SK-N-SH (cell line): ENCODE results near the gene OR51E1. TPM values are rescaled to one million over a fixed set of nuclear protein-coding genes. Genes with fewer than 3 reads are reported as not detected.

Source experiments
- CTCF ChIA-PET: fragments of 300-600, 350-600 bp; formaldehyde crosslinking; extraction: SDS; loops from one replicate; lab custom pipeline; 2021; lab: Yijun Ruan, JAX
- POLR2A ChIA-PET: fragments of 350-600 bp; sonication (Branson Sonifier 250); formaldehyde crosslinking; extraction: SDS; loops from one replicate; lab custom pipeline; 2020; ENCODE audit warnings: antibody characterized with exemption, inconsistent platforms; lab: Yijun Ruan, JAX
- DNase-seq: peaks from one replicate; pipeline ENCODE4 v3.0.0; 2012
- H2AFZ ChIP-seq: fragments of 200-600 bp; sonication (generic); 2 replicates; pipeline ENCODE4 v1.8.1; 2016; ENCODE audit warnings: antibody characterized with exemption, mild to moderate bottlenecking, low read depth
- H3F3A ChIP-seq: fragments of 200-600 bp; sonication (generic); replicated peaks from 2 replicates; pipeline ENCODE3; 2016; ENCODE audit warnings: antibody characterized with exemption, mild to moderate bottlenecking; ENCODE audit not compliant: insufficient read depth
- H3K27ac ChIP-seq, 2 experiments: fragments of 200-500 bp in 1 of 2; fragments of 200-600 bp in 1 of 2; sonication (Bioruptor generic) in 1 of 2; sonication (generic), shearing (Covaris generic) in 1 of 2; 2 replicates each; pipeline versions ENCODE4 v1.5.1 to v1.6.1; 2014 to 2016; ENCODE audit warnings: low read depth in 2 of 2, inconsistent platforms in 1 of 2, low read length in 1 of 2, mild to moderate bottlenecking in 1 of 2, mixed read lengths in 1 of 2
- H3K27me3 ChIP-seq: fragments of 200-600 bp; sonication (generic), shearing (Covaris generic); 2 replicates; pipeline ENCODE4 v1.6.1; 2016; ENCODE audit warnings: mixed run types; ENCODE audit not compliant: insufficient read depth
- H3K36me3 ChIP-seq, 2 experiments: fragments of 200-500 bp in 1 of 2; fragments of 200-600 bp in 1 of 2; sonication (Bioruptor generic) in 1 of 2; sonication (generic) in 1 of 2; replicated peaks in 1 of 2; 2 replicates each; pipeline versions ENCODE3 to v1.5.1; 2014 to 2016; ENCODE audit warnings: low read length in 1 of 2, mild to moderate bottlenecking in 1 of 2; ENCODE audit not compliant: insufficient read depth in 2 of 2, control insufficient read depth in 1 of 2
- H3K4me1 ChIP-seq, 2 experiments: fragments of 200-500 bp in 1 of 2; fragments of 200-600 bp in 1 of 2; sonication (Bioruptor generic) in 1 of 2; sonication (generic), shearing (Covaris generic) in 1 of 2; 2 replicates each; pipeline versions ENCODE4 v1.5.1 to v1.6.1; 2014 to 2016; ENCODE audit warnings: low read depth in 1 of 2, low read length in 1 of 2, mixed run types in 1 of 2; ENCODE audit not compliant: insufficient read depth in 2 of 2, control insufficient read depth in 1 of 2
- H3K4me2 ChIP-seq: fragments of 200-600 bp; sonication (generic), shearing (Covaris generic); 2 replicates; pipeline ENCODE4 v1.6.1; 2017; ENCODE audit warnings: mixed run types
- H3K4me3 ChIP-seq, 2 experiments: fragments of 200-500 bp in 1 of 2; fragments of 200-600 bp in 1 of 2; sonication (Bioruptor generic) in 1 of 2; sonication (generic), shearing (Covaris generic) in 1 of 2; 2 replicates each; pipeline versions ENCODE4 v1.5.1 to v1.8.1; 2014 to 2016; ENCODE audit warnings: low read depth in 2 of 2, inconsistent platforms in 1 of 2, low read length in 1 of 2, mild to moderate bottlenecking in 1 of 2, mixed read lengths in 1 of 2, moderate library complexity in 1 of 2
- H3K79me2 ChIP-seq: fragments of 200-600 bp; sonication (generic); 2 replicates; pipeline ENCODE4 v1.8.1; 2017; ENCODE audit warnings: mild to moderate bottlenecking; ENCODE audit not compliant: insufficient read depth
- H3K9ac ChIP-seq: fragments of 200-600 bp; sonication (generic); 2 replicates; pipeline ENCODE4 v1.6.1; 2017; ENCODE audit warnings: mixed run types
- H3K9me2 ChIP-seq: fragments of 200-600 bp; sonication (generic); 2 replicates; pipeline ENCODE4 v1.6.1; 2017; ENCODE audit warnings: mixed run types
- H3K9me3 ChIP-seq: fragments of 200-600 bp; sonication (generic); 2 replicates; pipeline ENCODE4 v1.6.1; 2017; ENCODE audit warnings: mixed run types, mild to moderate bottlenecking, moderate library complexity
- H4K20me1 ChIP-seq: fragments of 200-600 bp; sonication (generic); 2 replicates; pipeline ENCODE4 v1.6.1; 2017; ENCODE audit warnings: mild to moderate bottlenecking, mixed run types; ENCODE audit not compliant: insufficient read depth
- ELF1 ChIP-seq: IDR thresholded peaks from 2 replicates; pipeline ENCODE4 v1.4.0; 2012
- FOSL2 ChIP-seq: IDR thresholded peaks from 2 replicates; pipeline ENCODE4 v1.4.0; 2012; ENCODE audit warnings: low read depth, mild to moderate bottlenecking, moderate library complexity, borderline replicate concordance
- FOXJ3 ChIP-seq: sonication (generic); formaldehyde crosslinking; IDR thresholded peaks from 2 replicates; pipeline ENCODE4 v1.5.1; 2020; ENCODE audit warnings: mild to moderate bottlenecking, missing genetic modification reagents
- GABPA ChIP-seq: IDR thresholded peaks from 2 replicates; pipeline ENCODE4 v1.4.0; 2012; ENCODE audit warnings: low read depth, mild to moderate bottlenecking
- MXI1 ChIP-seq: IDR thresholded peaks from 2 replicates; pipeline ENCODE4 v1.6.1; 2012; ENCODE audit warnings: mild to moderate bottlenecking, low read depth, low read length, improper control_type of control experiment
- NFIC ChIP-seq: IDR thresholded peaks from 2 replicates; pipeline ENCODE4 v1.4.0; 2012; ENCODE audit warnings: borderline replicate concordance
- NRF1 ChIP-seq: IDR thresholded peaks from 2 replicates; pipeline ENCODE4 v1.6.1; 2012; ENCODE audit warnings: low read depth, mild to moderate bottlenecking, low read length
- POLR2AphosphoS5 ChIP-seq: IDR thresholded peaks from 2 replicates; pipeline ENCODE4 v1.6.1; 2012; ENCODE audit warnings: low read depth, low read length
- RFX5 ChIP-seq: IDR thresholded peaks from 2 replicates; pipeline ENCODE4 v1.6.1; 2012; ENCODE audit warnings: mild to moderate bottlenecking, improper control_type of control experiment, low read length
- SIN3A ChIP-seq: IDR thresholded peaks from 2 replicates; pipeline ENCODE4 v1.6.1; 2012; ENCODE audit warnings: low read depth, mild to moderate bottlenecking, low read length, moderate library complexity, borderline replicate concordance
- SMC3 ChIP-seq: IDR thresholded peaks from 2 replicates; pipeline ENCODE4 v1.6.1; 2012; ENCODE audit warnings: low read depth, low read length, improper control_type of control experiment
- TEAD4 ChIP-seq: IDR thresholded peaks from 2 replicates; pipeline ENCODE4 v1.4.0; 2012; ENCODE audit warnings: mild to moderate bottlenecking, borderline replicate concordance; ENCODE audit not compliant: insufficient read depth
- YY1 ChIP-seq: IDR thresholded peaks from 2 replicates; pipeline ENCODE4 v1.4.0; 2012; ENCODE audit warnings: low read depth, mild to moderate bottlenecking
- WGBS: methylation state at CpG from one replicate; pipeline ENCODE4 v1.1.6; 2017; ENCODE audit warnings: low lambda C conversion rate; 5-methylcytosine and 5-hydroxymethylcytosine counted together
- polyA plus RNA-seq, 3 experiments: library from polyadenylated mRNA; depleted of rRNA; stranded (reverse); fragments of >200 nt; gene quantifications; 2 replicates each; pipeline ENCODE4 v1.2.3, GENCODE V29; 2012
- TF ChIP-seq, protein P1 (sequence below): IDR thresholded peaks from 2 replicates; pipeline ENCODE4 v1.6.1; 2012; ENCODE audit warnings: mild to moderate bottlenecking, low read depth, low read length, moderate library complexity
- TF ChIP-seq, protein P2 (sequence below): fragments of 150-350 bp; IDR thresholded peaks from 2 replicates; pipeline ENCODE4 v1.6.1; 2016; ENCODE audit warnings: mild to moderate bottlenecking, low read depth, low read length
- TF ChIP-seq, protein P3 (sequence below): IDR thresholded peaks from 2 replicates; pipeline ENCODE4 v1.4.0; 2012; ENCODE audit warnings: low read depth
- TF ChIP-seq, protein P4 (sequence below): IDR thresholded peaks from 2 replicates; pipeline ENCODE4; 2012

OR51E1 gene
- polyA plus RNA-seq, 1 of the 3 experiments (the other 2 are of a cell fraction) = not detected

DNA sequence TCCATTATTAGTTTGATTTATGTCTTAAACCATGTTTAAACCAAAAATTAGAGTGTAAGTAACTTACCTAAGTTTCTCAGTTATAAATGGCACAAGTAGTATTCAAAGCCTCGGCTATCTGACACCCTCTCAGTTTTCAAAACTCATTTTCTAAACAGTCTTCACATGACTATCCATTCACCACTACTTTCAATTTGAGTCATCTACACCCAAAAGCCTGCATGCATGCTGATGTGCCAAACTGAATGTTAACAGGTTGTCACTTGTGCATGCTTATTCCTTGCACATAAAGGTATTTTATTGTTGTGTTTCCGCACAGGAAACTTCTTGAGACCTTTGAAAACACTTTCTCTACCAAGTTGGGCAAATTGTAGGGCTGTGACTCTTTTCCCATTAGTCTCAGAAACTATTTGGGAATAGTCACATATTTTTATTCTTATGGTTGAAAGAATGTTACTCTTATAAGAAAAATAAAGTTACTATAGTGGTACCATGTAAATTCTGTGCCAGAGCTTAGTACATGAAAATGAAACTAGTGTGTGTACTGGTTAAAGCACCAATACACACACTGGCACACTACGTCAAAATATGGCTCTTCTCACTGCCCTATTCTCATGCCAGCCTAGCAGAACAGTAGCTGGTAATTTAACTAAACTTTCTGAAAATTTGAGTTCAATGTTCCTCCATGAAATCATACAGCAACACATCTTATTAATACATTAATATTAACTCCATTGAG, 56.1 kb downstream of the OR51E1 start:
- Histone ChIP-seq H3F3A (no peaks in the 10 kb centered on the region), H3K9me2 (no peaks in the 10 kb centered on the region), H3K4me3 (no peak overlapping the region), H2AFZ (no peak overlapping the region), H3K27ac (no peak overlapping the region), H3K79me2 (no peaks in the 10 kb centered on the region), H3K9me3 (no peaks in the 10 kb centered on the region), H3K9ac (no peak overlapping the region), H4K20me1 (no peaks in the 10 kb centered on the region), H3K4me1 (no peaks in the 10 kb centered on the region), H3K4me2 (no peak overlapping the region), H3K36me3 (no peaks in the 10 kb centered on the region), H3K27me3 (no peaks in the 10 kb centered on the region; the same call in 1 of the 2 replicates)
- POLR2A ChIA-PET = no interaction called here
- CTCF ChIA-PET = no interaction called here
- no peak for TF ChIP-seq RFX5
- no peak for TF ChIP-seq NFIC
- no peak for TF ChIP-seq SIN3A
- TF ChIP-seq, protein P1, sequence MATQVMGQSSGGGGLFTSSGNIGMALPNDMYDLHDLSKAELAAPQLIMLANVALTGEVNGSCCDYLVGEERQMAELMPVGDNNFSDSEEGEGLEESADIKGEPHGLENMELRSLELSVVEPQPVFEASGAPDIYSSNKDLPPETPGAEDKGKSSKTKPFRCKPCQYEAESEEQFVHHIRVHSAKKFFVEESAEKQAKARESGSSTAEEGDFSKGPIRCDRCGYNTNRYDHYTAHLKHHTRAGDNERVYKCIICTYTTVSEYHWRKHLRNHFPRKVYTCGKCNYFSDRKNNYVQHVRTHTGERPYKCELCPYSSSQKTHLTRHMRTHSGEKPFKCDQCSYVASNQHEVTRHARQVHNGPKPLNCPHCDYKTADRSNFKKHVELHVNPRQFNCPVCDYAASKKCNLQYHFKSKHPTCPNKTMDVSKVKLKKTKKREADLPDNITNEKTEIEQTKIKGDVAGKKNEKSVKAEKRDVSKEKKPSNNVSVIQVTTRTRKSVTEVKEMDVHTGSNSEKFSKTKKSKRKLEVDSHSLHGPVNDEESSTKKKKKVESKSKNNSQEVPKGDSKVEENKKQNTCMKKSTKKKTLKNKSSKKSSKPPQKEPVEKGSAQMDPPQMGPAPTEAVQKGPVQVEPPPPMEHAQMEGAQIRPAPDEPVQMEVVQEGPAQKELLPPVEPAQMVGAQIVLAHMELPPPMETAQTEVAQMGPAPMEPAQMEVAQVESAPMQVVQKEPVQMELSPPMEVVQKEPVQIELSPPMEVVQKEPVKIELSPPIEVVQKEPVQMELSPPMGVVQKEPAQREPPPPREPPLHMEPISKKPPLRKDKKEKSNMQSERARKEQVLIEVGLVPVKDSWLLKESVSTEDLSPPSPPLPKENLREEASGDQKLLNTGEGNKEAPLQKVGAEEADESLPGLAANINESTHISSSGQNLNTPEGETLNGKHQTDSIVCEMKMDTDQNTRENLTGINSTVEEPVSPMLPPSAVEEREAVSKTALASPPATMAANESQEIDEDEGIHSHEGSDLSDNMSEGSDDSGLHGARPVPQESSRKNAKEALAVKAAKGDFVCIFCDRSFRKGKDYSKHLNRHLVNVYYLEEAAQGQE = no peak
- TF ChIP-seq, protein P2, sequence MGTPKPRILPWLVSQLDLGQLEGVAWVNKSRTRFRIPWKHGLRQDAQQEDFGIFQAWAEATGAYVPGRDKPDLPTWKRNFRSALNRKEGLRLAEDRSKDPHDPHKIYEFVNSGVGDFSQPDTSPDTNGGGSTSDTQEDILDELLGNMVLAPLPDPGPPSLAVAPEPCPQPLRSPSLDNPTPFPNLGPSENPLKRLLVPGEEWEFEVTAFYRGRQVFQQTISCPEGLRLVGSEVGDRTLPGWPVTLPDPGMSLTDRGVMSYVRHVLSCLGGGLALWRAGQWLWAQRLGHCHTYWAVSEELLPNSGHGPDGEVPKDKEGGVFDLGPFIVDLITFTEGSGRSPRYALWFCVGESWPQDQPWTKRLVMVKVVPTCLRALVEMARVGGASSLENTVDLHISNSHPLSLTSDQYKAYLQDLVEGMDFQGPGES = no peak
- TF ChIP-seq YY1 = no peak
- no peak for TF ChIP-seq MXI1
- no peak for TF ChIP-seq POLR2AphosphoS5
- no peak for TF ChIP-seq SMC3
- no peak for TF ChIP-seq NRF1
- no peak for TF ChIP-seq GABPA
- 2% methylated on average over 3 of the region's 3 CpGs for WGBS
- DNase-seq = no peak

DNA sequence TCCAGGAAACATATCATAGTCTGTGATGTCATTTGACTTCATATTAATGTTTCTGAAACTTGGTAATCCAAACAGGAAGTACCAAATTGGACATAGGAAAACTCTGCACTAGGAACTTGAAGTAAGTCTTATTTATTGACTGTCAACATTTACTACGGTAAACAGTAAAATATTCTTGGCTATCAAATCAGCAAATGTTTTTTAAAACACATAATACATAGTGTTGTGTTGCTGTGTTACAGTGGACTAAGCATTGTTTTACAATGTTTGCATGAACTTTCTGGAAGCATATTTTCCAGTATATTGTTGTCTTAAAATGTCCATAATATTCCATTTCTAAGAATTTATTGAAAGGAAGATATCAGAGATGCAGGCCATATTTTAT, 56.6 kb downstream of the OR51E1 start:
- Histone ChIP-seq H3F3A (no peaks in the 10 kb centered on the region), H3K9me2 (no peaks in the 10 kb centered on the region), H3K27me3 (no peaks in the 10 kb centered on the region; the same call in 1 of the 2 replicates), H3K9me3 (no peaks in the 10 kb centered on the region), H3K79me2 (no peaks in the 10 kb centered on the region), H3K27ac (no peak overlapping the region), H2AFZ (no peak overlapping the region), H3K4me3 (no peak overlapping the region), H3K9ac (no peak overlapping the region), H3K4me2 (no peak overlapping the region), H3K4me1 (no peaks in the 10 kb centered on the region), H3K36me3 (no peaks in the 10 kb centered on the region), H4K20me1 (no peaks in the 10 kb centered on the region)
- ChIA-PET POLR2A (no interaction called here), CTCF (no interaction called here)
- 10% methylated on average over 1 of the region's 1 CpG for WGBS
- DNase-seq = no peak
- TF ChIP-seq SMC3 = no peak
- TF ChIP-seq TEAD4 = no peak
- no peak for TF ChIP-seq NRF1
- TF ChIP-seq, protein P3, sequence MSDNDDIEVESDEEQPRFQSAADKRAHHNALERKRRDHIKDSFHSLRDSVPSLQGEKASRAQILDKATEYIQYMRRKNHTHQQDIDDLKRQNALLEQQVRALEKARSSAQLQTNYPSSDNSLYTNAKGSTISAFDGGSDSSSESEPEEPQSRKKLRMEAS = no peak
- TF ChIP-seq, protein P4, sequence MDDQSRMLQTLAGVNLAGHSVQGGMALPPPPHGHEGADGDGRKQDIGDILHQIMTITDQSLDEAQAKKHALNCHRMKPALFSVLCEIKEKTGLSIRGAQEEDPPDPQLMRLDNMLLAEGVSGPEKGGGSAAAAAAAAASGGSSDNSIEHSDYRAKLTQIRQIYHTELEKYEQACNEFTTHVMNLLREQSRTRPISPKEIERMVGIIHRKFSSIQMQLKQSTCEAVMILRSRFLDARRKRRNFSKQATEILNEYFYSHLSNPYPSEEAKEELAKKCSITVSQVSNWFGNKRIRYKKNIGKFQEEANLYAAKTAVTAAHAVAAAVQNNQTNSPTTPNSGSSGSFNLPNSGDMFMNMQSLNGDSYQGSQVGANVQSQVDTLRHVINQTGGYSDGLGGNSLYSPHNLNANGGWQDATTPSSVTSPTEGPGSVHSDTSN = no peak
- TF ChIP-seq FOSL2 = no peak
- TF ChIP-seq SIN3A = no peak
- TF ChIP-seq ELF1 = no peak
- TF ChIP-seq FOXJ3 (CRISPR knock-in tag) = no peak
